ENCODE measurements around the gene C21orf91.

DNA sequence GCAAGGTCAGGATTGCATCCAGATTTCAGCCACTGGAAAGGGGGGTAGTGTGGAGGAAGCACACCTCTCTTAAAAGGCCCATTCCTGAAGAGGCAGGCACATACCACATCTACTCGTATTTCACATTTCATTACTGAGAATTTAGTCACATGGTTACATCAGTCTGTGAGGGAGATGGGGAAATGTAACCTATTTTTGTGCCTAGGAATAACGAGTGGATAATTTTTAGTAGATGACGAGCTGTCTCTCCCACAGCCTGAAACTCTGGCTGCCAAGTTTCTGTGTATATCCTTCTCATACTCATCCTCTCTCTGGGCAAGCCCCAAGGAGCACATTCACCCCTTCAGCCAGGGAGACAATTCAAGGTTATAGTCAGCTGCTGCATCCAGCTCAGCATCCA lies 10.3 kb upstream of the C21orf91 start:
- TF ChIP-seq, protein P1, sequence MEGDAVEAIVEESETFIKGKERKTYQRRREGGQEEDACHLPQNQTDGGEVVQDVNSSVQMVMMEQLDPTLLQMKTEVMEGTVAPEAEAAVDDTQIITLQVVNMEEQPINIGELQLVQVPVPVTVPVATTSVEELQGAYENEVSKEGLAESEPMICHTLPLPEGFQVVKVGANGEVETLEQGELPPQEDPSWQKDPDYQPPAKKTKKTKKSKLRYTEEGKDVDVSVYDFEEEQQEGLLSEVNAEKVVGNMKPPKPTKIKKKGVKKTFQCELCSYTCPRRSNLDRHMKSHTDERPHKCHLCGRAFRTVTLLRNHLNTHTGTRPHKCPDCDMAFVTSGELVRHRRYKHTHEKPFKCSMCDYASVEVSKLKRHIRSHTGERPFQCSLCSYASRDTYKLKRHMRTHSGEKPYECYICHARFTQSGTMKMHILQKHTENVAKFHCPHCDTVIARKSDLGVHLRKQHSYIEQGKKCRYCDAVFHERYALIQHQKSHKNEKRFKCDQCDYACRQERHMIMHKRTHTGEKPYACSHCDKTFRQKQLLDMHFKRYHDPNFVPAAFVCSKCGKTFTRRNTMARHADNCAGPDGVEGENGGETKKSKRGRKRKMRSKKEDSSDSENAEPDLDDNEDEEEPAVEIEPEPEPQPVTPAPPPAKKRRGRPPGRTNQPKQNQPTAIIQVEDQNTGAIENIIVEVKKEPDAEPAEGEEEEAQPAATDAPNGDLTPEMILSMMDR (conservative IDR thresholded peaks at IDR 0.05; ENCODE audit: low read depth in 2 of 2), result no peak
- TF ChIP-seq POLR2AphosphoS5 (IDR thresholded peaks at IDR 0.05; ENCODE audit: low read depth) (no peak), EZH2phosphoT487 (IDR thresholded peaks at IDR 0.05; ENCODE audit: unreplicated experiment) (no peak), EZH2 (IDR thresholded peaks at IDR 0.05; ENCODE audit: low read depth, unreplicated experiment) (no peak), JUNB (IDR thresholded peaks at IDR 0.05; ENCODE audit: unreplicated experiment) (no peak)
- TF ChIP-seq, protein P2, sequence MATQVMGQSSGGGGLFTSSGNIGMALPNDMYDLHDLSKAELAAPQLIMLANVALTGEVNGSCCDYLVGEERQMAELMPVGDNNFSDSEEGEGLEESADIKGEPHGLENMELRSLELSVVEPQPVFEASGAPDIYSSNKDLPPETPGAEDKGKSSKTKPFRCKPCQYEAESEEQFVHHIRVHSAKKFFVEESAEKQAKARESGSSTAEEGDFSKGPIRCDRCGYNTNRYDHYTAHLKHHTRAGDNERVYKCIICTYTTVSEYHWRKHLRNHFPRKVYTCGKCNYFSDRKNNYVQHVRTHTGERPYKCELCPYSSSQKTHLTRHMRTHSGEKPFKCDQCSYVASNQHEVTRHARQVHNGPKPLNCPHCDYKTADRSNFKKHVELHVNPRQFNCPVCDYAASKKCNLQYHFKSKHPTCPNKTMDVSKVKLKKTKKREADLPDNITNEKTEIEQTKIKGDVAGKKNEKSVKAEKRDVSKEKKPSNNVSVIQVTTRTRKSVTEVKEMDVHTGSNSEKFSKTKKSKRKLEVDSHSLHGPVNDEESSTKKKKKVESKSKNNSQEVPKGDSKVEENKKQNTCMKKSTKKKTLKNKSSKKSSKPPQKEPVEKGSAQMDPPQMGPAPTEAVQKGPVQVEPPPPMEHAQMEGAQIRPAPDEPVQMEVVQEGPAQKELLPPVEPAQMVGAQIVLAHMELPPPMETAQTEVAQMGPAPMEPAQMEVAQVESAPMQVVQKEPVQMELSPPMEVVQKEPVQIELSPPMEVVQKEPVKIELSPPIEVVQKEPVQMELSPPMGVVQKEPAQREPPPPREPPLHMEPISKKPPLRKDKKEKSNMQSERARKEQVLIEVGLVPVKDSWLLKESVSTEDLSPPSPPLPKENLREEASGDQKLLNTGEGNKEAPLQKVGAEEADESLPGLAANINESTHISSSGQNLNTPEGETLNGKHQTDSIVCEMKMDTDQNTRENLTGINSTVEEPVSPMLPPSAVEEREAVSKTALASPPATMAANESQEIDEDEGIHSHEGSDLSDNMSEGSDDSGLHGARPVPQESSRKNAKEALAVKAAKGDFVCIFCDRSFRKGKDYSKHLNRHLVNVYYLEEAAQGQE (IDR thresholded peaks at IDR 0.05; ENCODE audit: unreplicated experiment), result no peak
- TF ChIP-seq, protein P3, sequence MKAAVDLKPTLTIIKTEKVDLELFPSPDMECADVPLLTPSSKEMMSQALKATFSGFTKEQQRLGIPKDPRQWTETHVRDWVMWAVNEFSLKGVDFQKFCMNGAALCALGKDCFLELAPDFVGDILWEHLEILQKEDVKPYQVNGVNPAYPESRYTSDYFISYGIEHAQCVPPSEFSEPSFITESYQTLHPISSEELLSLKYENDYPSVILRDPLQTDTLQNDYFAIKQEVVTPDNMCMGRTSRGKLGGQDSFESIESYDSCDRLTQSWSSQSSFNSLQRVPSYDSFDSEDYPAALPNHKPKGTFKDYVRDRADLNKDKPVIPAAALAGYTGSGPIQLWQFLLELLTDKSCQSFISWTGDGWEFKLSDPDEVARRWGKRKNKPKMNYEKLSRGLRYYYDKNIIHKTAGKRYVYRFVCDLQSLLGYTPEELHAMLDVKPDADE (IDR thresholded peaks at IDR 0.05), result no peak

All from GM23338 (cell line).